Measurements from ENCODE around the gene MYBBP1A. TPM values are rescaled to one million over a fixed set of nuclear protein-coding genes. Genes with fewer than 3 reads are reported as not detected.

Gene MYBBP1A
- total and polyA plus RNA-seq, 4 donors, result 8.0 to 37.6 (median 35.9) TPM

DNA sequence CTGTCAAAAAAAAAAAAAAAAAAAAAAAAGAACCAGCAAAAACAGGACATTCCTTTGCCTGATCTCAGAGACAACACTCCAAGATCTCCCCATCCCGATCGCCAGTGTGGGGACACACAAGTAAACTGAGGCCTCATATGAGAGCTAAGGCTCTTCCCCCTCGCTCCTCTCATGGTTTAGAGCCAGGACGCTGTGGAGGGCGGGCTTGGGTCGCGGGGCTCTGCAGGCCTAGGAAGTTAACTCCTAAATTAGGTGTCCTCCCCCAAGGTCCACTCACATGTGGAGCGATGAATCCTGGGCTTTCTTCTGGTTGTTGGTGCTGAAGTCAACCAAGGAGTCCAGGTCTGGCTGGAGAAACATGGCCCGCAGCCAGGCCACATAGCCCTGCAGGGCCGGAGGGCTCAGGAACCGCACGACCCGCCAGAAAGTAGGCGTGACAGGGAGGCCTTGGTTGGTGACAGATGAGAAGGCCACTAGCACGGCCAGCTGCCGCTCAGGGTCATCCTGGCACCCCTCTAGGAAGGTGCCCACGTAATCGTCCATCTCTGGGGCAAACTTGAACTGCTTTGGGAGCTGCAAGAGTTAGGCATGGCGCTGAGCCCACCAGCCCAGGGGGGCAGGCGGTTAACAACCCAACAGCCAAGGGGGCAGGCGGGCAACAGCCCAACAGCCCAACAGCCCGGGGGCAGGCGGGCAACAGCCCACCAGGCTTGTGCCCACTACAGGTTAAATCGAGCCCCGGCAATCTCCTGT lies 5.2 kb downstream of the MYBBP1A start:
- H3K27ac ChIP-seq (ENCODE audit: low read depth in 1 of 2, low read length in 2 of 2), result no peak overlapping the region
- no peak for DNase-seq
- peaks cover 0 to 10% of the 10 kb centered on the region in 2 donors for H3K36me3 ChIP-seq (ENCODE audit: control insufficient read depth in 1 of 2, insufficient read depth in 2 of 2, low read length in 1 of 2)
- WGBS, 2 donors, result 84 to 87% methylated on average over 25 of the region's 25 CpGs
- H3K27me3 ChIP-seq (ENCODE audit: control insufficient read depth in 1 of 2, insufficient read depth in 2 of 2, low read length in 1 of 2), result no peaks in the 10 kb centered on the region
- intact Hi-C loops (cut with DNase I), result no loop called here
- H3K4me3 ChIP-seq (ENCODE audit: low read length in 2 of 2), result no peak overlapping the region
- ATAC-seq (ENCODE audit: low FRiP score), result no peak
- no peaks in the 10 kb centered on the region for H3K9me3 ChIP-seq (ENCODE audit: control insufficient read depth, low read length)
- H3K4me1 ChIP-seq (ENCODE audit: control insufficient read depth in 1 of 2, insufficient read depth in 2 of 2, low read length in 2 of 2), result no peaks in the 10 kb centered on the region

DNA sequence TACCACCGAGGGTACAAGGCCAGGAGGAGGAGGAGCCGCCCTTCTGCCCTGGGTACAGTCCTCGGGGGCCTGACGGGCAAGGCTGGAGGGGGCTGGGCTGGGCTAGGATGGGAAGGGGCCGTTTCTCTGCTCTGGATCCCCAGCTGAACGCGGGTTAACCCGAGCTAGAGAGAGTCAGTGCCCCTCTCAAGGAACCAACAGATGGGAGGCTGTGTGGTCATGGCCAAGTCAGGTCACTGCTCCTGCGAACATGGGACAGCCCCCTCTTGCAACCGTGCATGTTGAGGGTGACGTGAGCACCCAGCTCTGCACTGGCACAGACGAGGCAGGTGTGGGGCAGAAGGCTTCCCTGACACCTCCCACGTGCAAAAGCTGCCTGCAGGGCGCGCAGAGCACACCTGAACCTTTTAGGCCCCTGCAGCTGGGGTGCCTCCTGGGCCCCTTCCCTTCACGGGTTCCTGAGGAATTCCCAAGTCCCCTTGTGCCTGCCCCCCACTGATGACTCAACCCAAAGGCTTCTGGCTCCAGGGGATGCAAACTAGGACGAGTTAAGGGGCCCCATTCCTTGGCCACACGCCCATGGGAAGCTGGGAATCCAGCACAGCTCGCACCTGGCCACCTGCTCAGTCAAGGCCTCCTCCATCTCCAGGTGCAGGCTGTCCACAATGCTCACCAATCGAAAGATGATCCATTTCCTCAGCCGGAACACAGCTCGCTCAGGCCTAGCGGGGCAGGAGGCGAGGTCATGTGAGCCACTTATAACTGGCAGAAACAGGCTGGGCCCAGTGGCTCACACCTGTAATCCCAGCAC lies 6.3 kb downstream of the MYBBP1A start:
- DNase-seq, result no peak
- intact Hi-C loops (cut with DNase I), result no loop called here
- Histone ChIP-seq H3K36me3 (ENCODE audit: control insufficient read depth in 1 of 2, insufficient read depth in 2 of 2, low read length in 1 of 2) (peaks cover 0 to 10% of the 10 kb centered on the region in 2 donors), H3K27me3 (ENCODE audit: control insufficient read depth in 1 of 2, insufficient read depth in 2 of 2, low read length in 1 of 2) (no peaks in the 10 kb centered on the region), H3K4me1 (ENCODE audit: control insufficient read depth in 1 of 2, insufficient read depth in 2 of 2, low read length in 2 of 2) (no peaks in the 10 kb centered on the region), H3K4me3 (ENCODE audit: low read length in 2 of 2) (no peak overlapping the region), H3K27ac (ENCODE audit: low read depth in 1 of 2, low read length in 2 of 2) (no peak overlapping the region), H3K9me3 (ENCODE audit: control insufficient read depth, low read length) (no peaks in the 10 kb centered on the region)
- 82 to 85% methylated on average over 24 of the region's 24 CpGs for WGBS, 2 donors
- ATAC-seq (ENCODE audit: low FRiP score), result no peak

- peaks cover 0 to 10% of the 10 kb centered on the region in 2 donors for H3K36me3 ChIP-seq (ENCODE audit: control insufficient read depth in 1 of 2, insufficient read depth in 2 of 2, low read length in 1 of 2)
- WGBS, 2 donors, result 89 to 93% methylated on average over 18 of the region's 18 CpGs
Measured at GRCh38 chr17:4548061-4548461, 7.1 kb downstream of the MYBBP1A start.

DNA sequence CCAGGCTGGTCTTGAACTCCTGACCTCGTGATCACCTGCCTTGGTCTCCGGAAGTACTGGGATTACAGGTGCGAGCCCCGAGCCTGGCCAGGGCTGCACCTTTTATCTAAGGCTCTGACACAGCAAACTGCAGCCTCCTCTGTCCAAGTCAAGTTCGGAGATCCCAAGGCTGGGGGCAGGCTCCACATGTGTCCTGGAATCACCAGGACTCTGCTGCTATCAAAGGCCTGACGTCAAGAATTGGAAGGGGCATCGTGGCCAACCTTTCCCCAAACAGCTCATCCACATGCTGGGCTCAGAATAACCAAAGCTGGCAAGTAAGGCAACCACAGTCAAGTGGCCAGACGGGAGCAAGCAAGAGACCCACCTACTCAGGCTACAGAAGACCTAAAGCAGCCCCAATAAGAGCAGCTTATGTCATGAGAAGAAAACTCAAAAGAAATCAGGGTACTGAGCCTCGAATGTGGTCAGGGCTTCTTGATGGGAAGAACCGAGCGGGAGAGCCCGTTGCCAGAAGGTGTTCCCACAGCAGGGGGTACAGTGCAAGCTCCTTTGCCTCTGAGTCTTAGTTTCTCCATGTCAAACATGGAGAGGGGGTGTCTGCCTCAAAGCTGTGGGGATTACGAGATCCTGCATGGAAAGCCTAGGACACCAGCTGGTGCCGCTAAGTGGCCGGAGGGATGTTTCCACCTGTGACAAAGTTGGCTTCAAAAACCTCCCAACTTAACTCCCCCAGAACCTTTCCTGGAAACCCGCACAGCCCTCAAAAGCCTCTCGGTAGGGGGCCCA lies 7.9 kb downstream of the MYBBP1A start:
- H3K4me3 ChIP-seq (ENCODE audit: low read length in 2 of 2), result no peak overlapping the region
- WGBS, 2 donors, result 84 to 87% methylated on average over 17 of the region's 17 CpGs
- ATAC-seq (ENCODE audit: low FRiP score) (no peak), DNase-seq (no peak)
- H3K36me3 ChIP-seq (ENCODE audit: control insufficient read depth in 1 of 2, insufficient read depth in 2 of 2, low read length in 1 of 2), result peaks cover 0 to 10% of the 10 kb centered on the region in 2 donors
- H3K4me1 ChIP-seq (ENCODE audit: control insufficient read depth in 1 of 2, insufficient read depth in 2 of 2, low read length in 2 of 2), result no peaks in the 10 kb centered on the region
- H3K27me3 ChIP-seq (ENCODE audit: control insufficient read depth in 1 of 2, insufficient read depth in 2 of 2, low read length in 1 of 2), result no peaks in the 10 kb centered on the region
- H3K27ac ChIP-seq (ENCODE audit: low read depth in 1 of 2, low read length in 2 of 2), result no peak overlapping the region
- no peaks in the 10 kb centered on the region for H3K9me3 ChIP-seq (ENCODE audit: control insufficient read depth, low read length)
- intact Hi-C loops (cut with DNase I), result no loop called here

More at GRCh38 chr17:4548061-4548461, 7.1 kb downstream of the MYBBP1A start:
- Histone ChIP-seq H3K9me3 (ENCODE audit: control insufficient read depth, low read length) (no peaks in the 10 kb centered on the region), H3K4me3 (ENCODE audit: low read length in 2 of 2) (no peak overlapping the region), H3K4me1 (ENCODE audit: control insufficient read depth in 1 of 2, insufficient read depth in 2 of 2, low read length in 2 of 2) (no peaks in the 10 kb centered on the region), H3K27ac (ENCODE audit: low read depth in 1 of 2, low read length in 2 of 2) (no peak overlapping the region), H3K27me3 (ENCODE audit: control insufficient read depth in 1 of 2, insufficient read depth in 2 of 2, low read length in 1 of 2) (no peaks in the 10 kb centered on the region)
- intact Hi-C loops (cut with DNase I), result no loop called here
- no peak for ATAC-seq (ENCODE audit: low FRiP score)
- DNase-seq, result no peak

- H3K4me3 ChIP-seq (ENCODE audit: low read length in 2 of 2), result no peak overlapping the region
- H3K9me3 ChIP-seq (ENCODE audit: control insufficient read depth, low read length), result no peaks in the 10 kb centered on the region
- intact Hi-C loops (cut with DNase I), result no loop called here
- no peak for ATAC-seq (ENCODE audit: low FRiP score)
- WGBS, 2 donors, result 91% methylated on average over 32 of the region's 32 CpGs
- H3K36me3 ChIP-seq (ENCODE audit: control insufficient read depth in 1 of 2, insufficient read depth in 2 of 2, low read length in 1 of 2), result peaks cover 0 to 3% of the 10 kb centered on the region in 2 donors
- H3K4me1 ChIP-seq (ENCODE audit: control insufficient read depth in 1 of 2, insufficient read depth in 2 of 2, low read length in 2 of 2), result no peaks in the 10 kb centered on the region
- no peaks in the 10 kb centered on the region for H3K27me3 ChIP-seq (ENCODE audit: control insufficient read depth in 1 of 2, insufficient read depth in 2 of 2, low read length in 1 of 2)
- no peak overlapping the region for H3K27ac ChIP-seq (ENCODE audit: low read depth in 1 of 2, low read length in 2 of 2)
- no peak for DNase-seq
Measured at GRCh38 chr17:4545217-4545951, 9.8 kb downstream of the MYBBP1A start.

GRCh38 chr17:4544951-4545216 lies 10.3 kb downstream of the MYBBP1A start:
- no peak overlapping the region for H3K4me3 ChIP-seq (ENCODE audit: low read length in 2 of 2)
- 87 to 92% methylated on average over 15 to 18 of the region's 18 CpGs for WGBS, 2 donors
- H3K36me3 ChIP-seq (ENCODE audit: control insufficient read depth in 1 of 2, insufficient read depth in 2 of 2, low read length in 1 of 2), result peaks cover 0 to 3% of the 10 kb centered on the region in 2 donors
- H3K4me1 ChIP-seq (ENCODE audit: control insufficient read depth in 1 of 2, insufficient read depth in 2 of 2, low read length in 2 of 2), result no peaks in the 10 kb centered on the region
- no peak for DNase-seq
- no peak for ATAC-seq (ENCODE audit: low FRiP score)
- no peak overlapping the region for H3K27ac ChIP-seq (ENCODE audit: low read depth in 1 of 2, low read length in 2 of 2)
- H3K9me3 ChIP-seq (ENCODE audit: control insufficient read depth, low read length), result no peaks in the 10 kb centered on the region
- intact Hi-C loops (cut with DNase I), result no loop called here
- no peaks in the 10 kb centered on the region for H3K27me3 ChIP-seq (ENCODE audit: control insufficient read depth in 1 of 2, insufficient read depth in 2 of 2, low read length in 1 of 2)

DNA sequence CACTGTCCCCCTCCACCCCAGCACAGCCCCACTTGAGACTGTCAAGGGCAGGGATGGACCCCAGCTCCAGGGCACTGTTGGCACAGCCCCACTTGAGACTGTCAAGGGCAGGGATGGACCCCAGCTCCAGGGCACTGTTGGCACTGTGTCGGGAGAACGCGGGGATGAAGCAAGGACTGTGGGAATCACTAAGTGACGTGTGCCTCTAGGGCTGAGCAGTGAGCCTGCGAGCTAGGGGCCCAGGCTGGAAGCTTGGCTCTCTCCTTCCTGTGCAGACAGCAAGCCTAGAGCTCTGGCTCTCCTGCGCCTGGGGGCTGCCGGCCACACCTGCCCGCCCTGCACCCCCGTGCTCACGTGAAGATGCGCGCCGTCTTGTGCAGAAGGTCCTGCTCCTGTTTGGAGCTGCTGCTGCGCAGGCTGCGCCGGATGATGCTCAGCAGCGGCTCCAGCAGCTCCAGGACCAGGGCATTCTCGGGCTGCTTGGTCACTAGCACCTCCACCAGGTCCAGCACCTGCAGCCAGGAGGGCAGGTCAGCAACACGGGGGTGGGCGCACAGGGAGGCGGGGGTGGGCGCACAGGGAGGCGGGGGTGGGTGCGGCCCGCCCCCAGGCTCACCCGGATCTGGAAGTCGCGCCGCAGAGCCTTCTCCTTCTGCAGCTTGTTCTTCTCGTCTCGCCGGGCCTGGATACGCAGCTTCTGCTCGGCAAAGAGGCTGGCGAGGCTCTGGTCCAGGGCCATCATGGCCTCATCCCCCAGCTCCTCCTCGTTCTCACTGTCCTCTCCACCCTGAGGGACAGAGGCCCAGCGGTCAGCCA lies 10.8 kb downstream of the MYBBP1A start:
- DNase-seq (no peak), ATAC-seq (ENCODE audit: low FRiP score) (no peak)
- Histone ChIP-seq H3K36me3 (ENCODE audit: control insufficient read depth in 1 of 2, insufficient read depth in 2 of 2, low read length in 1 of 2) (peaks cover 2 to 3% of the 10 kb centered on the region in 2 donors), H3K4me3 (ENCODE audit: low read length in 2 of 2) (no peak overlapping the region), H3K27me3 (ENCODE audit: control insufficient read depth in 1 of 2, insufficient read depth in 2 of 2, low read length in 1 of 2) (no peaks in the 10 kb centered on the region), H3K27ac (ENCODE audit: low read depth in 1 of 2, low read length in 2 of 2) (no peak overlapping the region), H3K9me3 (ENCODE audit: control insufficient read depth, low read length) (no peaks in the 10 kb centered on the region), H3K4me1 (ENCODE audit: control insufficient read depth in 1 of 2, insufficient read depth in 2 of 2, low read length in 2 of 2) (no peaks in the 10 kb centered on the region)
- 90 to 92% methylated on average over 36 to 37 of the region's 37 CpGs for whole genome bisulfite sequencing, 2 donors
- intact Hi-C loops (cut with DNase I), result no loop called here
